GM19043 (cell line): ENCODE measurements around the gene SSPN.

Source experiments
- ATAC-seq: cut with Tn5 transposase; IDR thresholded peaks from one replicate; pipeline ENCODE4 v1.9.1; 2021; ENCODE audit warnings: low read depth; ENCODE audit not compliant: unreplicated experiment

SSPN gene

DNA sequence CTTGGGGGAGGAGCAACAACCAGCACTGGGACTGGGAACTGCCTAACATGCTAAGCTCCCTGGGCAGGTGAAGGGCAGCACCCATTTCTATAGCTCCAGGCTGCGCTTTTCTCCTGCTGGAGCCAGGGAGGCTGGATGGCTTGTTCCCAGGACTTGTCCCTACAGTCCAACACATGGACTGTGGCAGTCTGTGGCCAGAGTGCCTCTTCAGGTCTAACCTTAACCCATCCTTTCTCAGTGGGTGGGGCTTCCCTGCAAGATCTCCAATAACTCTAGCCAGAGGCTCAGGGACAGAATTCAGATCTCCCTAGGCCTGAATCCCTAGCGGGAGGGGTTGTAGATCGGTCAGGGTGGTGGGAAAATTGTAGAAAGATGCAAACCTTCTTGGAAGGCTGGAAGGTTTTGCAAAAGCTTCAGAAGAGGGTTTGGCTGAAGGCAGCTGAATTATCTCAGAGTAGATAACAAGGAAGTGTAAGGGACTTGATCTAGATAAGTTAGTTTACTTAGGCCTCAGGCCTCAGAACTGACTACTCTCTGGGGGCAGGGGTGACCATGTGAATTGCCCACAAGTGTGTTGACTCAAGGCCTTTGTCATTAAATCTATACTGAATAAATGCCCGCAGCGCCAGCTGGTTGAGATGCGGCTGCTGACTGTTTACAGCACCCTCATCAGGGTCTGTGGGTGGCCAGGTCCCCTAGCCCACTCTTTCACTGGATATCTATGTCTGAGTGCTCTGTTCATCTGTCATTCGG is 60.7 kb downstream of the SSPN start:
- ATAC-seq: no peak

- ATAC-seq: no peak
These were observed 69.0 kb downstream of the SSPN start for GRCh38 chr12:26264215-26264838.

GRCh38 chr12:26265606-26266005 is 70.2 kb downstream of the SSPN start:
- no peak for ATAC-seq

DNA sequence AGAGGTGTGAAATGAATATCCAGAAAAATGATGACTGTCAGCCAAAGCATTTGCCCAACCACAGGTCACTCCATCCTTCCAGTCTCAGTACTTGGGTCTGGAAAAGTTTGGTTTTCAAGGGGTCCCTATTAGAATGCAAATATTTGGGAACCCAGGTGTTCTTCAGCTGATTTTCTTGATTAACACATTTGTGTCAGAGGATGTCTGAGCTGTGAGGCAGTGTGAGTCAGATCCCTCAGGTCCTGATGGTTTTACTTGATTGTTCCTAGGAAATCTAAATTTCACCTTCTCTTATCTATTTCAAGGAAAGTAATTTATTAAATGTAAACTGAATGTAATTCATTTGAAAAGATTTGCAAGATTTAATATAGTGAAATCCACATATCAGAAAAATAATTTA is 71.5 kb downstream of the SSPN start:
- ATAC-seq: no peak

DNA sequence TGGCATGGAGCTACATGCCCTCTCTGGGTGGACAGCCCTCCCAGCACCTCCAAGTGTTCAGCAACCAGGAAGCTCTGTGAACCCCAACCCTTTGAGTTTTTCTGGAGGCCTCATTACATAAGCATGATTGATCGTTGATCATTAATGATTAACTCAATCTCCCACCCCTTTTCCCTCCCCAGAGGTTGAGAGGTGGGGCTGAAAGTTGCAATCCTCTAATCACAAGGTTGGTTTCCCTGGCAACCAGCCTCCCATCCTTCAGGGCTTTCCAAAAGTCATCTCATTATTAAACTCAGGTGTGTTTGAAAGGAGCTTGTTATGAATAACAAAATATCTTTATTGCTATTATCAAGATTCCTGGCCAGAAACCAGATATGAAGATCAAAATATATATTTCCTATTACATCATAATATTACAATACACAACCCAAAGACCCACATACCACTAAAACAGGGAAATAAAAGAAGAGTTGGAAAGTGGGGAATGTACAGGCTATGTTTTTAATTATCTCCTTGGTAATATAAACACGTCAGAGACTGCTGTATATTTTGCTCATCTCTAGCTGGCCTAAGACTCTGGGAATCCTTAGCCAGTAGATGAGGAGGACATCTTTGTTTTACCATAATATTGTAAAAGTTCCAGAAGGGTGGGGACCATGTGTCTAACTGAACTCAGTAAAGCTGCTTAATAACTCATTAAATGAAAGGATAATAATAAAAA is 73.6 kb downstream of the SSPN start:
- ATAC-seq: no peak

GRCh38 chr12:26269562-26270284 is 74.3 kb downstream of the SSPN start:
- no peak for ATAC-seq

- ATAC-seq: no peak
These were observed 75.7 kb downstream of the SSPN start for GRCh38 chr12:26271024-26271423.

DNA sequence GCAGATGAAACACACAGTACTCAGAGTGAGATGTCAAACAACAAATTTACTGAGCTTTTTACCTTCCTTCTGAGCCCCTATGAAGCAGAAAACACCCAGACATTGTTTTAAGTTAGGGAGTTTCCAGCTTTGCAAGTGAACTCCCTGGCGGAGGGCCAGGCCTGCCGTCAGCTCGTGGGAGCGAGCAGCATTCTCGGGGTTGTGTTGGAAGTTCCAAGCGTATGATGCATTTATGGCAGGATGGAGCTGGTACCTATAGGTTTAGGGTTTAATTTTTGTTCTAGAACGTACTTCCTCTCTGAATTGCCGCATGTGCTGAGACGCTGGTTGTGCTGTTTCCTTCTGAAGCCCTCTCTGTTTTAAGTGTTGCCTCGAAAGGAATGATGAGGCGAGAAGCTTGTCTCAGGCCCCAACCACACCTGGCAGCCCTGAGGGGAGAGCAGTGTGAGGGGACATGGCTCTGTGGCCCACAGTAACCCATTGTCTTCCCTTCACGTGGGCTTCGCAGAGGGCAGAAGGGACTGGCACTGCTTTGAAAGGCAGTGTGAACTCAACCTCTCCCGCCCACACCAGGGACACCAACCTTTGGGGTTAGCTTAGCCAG is 76.6 kb downstream of the SSPN start:
- ATAC-seq: no peak

DNA sequence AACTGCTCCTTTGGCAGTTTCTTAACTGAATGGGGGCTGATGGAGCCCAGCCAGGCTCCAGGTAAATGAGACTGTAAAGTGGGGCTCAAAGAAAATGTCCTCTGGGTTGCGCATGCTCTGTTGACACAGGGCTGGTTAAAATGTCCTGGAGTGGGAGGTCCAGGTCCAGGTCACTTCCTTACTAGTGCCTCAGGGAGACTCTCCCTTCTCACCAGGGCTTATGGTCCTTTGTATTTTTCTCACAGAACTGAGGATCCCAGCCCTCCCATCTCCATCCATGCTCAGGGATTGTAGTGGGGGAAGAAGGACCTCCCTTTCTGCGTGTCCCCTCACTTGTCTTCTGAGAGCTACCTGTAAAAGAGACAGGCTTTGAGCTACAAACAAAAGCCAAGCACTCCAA is 77.5 kb downstream of the SSPN start:
- ATAC-seq: no peak

DNA sequence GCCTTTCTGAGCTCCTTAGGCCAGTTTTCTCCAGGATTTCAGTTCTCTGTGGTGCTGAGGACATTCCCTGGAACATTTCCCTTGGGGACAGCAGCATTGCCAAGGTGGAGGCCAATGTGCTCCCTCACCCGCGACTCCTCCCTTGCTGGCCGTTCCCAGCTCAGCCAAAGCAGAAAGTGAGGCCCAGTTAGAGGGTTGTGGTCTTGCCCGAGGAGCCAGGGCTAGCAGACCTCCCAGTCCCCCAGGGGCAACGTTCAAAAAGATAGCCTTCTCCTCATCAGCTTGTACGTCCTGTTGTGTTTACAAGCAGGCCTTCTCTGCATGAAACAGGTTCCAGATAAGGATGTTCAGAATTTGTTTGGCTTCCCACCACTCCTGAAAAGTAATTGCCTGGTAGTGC is 78.4 kb downstream of the SSPN start:
- ATAC-seq: no peak

- peak; percentile 95 for ATAC-seq
These were observed 79.3 kb downstream of the SSPN start for GRCh38 chr12:26274441-26275312.

DNA sequence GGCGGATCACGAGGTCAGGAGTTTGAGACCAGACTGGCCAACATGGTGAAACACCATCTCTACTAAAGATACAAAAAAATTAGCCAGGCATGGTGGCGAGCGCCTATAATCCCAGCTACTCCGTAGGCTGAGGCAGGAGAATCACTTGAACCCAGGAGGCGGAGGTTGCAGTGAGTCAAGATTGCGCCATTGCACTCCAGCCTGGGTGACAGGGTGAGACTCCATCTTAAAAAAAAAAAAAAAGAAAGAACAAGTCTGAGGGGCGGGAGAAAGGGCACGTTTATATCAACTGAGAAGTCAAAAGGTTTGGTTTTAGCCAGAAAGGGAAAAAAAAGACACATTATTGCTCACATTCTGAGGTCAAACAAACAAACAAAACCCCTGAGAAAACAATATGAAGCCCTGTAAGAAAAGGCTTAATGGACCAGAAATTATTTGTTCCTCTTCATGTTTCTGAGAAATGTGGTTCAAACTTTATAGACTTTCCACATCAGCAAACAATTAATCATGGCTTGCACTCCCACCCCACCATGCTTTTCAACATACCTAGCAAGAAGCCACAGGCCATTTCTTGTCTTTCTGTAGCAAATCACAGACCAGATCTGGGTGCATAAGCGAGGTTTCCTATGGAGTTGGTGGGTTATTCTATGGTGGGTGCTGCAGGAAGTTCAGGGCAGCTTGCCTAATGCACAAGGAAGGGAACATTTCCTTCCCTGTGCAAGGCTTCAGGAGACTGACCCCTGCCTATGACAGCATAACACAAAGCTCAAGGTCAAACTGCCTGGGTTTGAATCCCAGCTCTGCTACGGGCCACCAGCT is 80.1 kb downstream of the SSPN start:
- no peak for ATAC-seq

DNA sequence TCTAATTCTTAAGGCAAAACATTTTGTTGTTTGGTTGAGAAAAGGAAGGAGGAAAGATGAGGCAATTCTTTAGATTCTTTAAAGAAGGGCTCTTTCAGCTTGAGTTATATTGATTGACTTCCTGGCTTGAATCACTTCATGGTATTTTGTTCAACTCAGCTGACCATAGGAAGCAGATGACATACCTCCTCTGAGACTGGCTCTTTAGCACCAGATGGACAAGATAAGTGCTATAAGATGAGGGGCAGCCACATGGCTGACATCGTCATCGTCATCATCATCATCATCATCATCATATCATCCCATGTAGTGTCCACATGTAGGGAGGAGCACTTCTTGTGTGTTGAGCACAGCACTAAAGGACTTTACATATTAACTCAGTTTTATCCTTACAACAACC is 81.3 kb downstream of the SSPN start:
- no peak for ATAC-seq

DNA sequence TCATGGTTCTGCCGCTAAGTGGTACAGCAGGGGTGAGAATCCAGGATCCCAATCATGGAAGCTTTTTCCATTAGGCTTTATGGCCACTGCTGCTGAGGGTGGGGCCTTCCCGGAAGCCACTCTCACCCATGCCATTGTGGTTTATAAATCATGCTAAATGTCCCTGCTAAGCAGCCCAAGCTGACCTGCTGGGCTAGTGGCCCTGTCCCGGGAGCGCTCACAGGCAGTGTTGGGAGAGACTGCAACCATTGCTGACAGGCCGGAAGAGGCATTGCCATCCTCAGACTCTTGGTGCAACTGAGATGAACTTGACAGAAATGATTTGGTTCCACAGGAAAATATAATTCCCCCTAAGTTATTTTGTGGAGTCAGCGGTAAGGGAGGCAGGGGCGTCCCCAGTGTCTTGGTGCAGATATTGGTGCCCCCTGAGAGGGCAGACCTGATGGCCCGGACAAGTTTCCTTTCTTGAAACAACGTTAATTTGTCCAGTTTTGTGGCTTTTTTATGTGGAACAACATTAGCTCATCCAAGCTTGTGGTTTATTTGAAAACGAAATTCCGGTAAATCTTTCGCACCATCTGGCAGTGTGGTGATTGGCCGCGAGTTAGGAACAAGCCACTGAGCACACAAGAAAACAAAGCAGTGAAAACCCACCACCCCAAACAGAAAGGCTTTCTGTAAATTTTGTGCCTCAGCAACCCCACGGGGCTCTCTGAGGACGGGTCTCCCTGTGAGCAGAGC is 82.3 kb downstream of the SSPN start:
- no peak for ATAC-seq

DNA sequence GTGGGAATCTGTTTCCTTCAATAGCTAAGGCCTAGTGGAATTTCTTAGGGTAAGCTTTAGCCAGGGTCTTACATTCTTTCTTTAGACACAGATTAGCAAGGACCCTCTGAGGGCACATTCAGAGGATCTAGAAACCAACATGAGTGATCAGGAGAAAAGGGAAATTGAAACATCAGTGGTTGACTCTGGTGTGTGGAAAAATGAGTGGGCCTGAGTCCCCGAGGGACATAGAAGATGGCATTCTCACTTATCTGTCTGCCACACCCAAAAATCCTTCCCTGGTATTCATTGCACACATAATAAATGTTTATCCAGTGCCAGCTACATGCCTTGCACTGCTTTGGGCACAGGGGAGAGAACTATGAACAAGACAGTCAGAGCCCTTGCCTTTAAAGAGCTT is 82.9 kb downstream of the SSPN start:
- ATAC-seq: no peak

DNA sequence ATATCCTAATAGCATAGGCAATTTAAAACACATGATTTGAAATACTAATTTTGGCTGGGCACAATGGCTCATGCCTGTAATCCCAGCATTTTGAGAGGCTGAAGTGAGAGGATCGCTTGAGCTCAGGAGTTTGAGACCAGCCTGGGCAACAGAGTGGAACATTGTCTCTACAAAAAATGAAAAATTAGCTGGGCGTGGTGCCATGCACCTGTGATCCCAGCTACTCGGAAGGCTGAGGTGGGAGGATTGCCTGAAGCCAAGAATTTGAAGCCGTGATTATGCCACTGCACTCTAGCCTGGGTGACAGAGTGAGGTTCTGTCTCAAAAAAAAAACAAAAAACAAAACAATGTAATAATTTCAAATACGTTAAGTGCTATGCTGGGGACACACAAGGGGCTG is 83.3 kb downstream of the SSPN start:
- ATAC-seq: no peak

- no peak for ATAC-seq
These were observed 83.7 kb downstream of the SSPN start for GRCh38 chr12:26279091-26279490.

DNA sequence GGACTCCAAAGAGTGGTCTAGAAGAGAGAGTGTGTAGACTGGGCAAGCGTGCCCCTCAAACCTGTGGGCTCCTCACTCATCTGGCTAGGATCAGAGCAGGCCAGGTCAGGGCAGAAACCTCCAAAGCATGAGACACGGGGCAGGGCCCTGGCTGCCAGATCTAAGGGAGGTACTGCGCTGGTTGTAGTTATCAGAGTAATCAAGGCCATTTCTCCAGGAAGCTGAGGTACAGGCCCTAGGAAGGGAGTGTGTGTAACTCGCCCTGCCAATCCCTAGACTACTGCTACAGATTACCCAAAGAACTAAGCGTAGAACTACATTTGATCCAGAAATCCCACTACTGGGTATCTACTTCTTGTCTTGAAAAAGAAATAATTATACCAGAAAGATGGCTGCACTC is 84.5 kb downstream of the SSPN start:
- ATAC-seq: no peak
